HG03432 (cell line): ENCODE results near the gene RPTOR.
A peak's percentile ranks its signal among the peaks of the same experiment; 100 is the strongest.

Experiments
- ATAC-seq: cut with Tn5 transposase; IDR thresholded peaks from one replicate; pipeline ENCODE4 v1.9.1; 2021; ENCODE audit warnings: mild to moderate bottlenecking, moderate library complexity; ENCODE audit not compliant: unreplicated experiment

The RPTOR gene

DNA sequence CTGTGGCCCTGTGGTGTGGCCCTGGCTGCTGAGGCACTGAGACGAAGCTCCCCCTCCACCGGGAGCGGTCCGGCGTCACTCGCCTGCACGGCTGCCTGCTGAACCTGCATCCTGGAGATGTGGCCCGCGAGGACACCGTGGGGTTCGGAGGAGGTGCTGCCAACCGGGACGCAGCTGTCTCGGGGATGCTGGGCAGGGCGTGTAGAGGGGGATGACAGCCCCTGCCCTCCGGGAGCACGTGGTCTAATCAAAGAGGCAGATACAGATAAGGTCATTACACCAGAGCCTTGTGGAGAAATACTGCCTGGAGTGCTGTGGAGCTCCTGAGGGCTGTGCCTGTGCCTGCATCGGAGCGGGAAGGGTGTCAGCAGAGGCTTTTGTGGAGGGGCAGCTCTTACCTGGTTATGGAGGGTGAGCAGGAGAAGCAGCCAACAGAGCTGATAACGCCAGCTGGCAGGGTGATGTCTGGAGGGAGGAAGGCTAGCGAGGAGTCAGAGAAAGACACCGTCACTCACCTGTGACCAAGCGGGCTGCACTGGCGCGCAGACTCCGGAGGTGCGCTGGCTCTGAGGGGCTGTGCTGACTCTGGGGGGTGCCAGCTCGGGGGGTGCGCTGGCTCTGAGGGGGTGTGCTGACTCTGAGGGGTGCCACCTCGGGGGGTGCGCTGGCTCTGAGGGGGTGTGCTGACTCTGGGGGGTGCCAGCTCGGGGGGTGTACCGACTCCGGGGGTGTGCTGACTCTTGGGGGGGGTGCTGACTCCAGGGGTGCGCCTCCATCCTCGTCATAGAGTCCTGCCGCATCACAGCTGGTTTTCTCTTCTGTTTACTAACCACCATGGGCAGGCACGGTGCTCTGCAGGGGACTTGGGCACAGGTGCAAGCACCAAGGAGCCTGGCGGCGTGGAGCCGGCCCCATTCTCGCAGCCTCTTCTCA, 342.3 kb downstream of the RPTOR start:
- ATAC-seq: no peak

DNA sequence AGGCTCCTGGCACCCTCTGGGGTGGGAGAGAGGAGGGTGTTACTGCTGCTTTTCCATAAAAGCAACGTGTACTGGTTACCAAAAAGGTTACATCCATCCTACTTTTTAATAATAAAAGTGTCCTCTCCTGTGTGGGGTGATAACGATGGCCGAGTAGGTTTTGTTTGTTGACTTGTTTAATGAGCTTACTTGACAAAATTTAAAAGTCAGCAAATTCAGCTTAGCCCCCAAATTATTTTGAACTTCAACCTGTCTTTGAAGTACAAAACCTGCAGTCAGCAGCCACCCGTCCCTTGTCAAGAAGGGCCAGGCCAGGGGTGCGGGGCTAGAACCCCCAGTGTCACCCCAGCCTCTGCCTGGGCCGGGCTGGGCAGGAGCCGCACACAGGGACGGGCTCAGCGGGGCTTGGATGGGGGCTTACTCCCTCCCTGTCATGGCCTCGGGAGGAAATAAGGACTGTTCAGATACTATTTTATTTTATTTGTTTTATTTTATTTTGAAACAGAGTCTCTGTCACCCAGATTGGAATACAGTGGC, 343.1 kb downstream of the RPTOR start:
- no peak for ATAC-seq

GRCh38 chr17:80888276-80889160, 343.9 kb downstream of the RPTOR start:
- no peak for ATAC-seq

DNA sequence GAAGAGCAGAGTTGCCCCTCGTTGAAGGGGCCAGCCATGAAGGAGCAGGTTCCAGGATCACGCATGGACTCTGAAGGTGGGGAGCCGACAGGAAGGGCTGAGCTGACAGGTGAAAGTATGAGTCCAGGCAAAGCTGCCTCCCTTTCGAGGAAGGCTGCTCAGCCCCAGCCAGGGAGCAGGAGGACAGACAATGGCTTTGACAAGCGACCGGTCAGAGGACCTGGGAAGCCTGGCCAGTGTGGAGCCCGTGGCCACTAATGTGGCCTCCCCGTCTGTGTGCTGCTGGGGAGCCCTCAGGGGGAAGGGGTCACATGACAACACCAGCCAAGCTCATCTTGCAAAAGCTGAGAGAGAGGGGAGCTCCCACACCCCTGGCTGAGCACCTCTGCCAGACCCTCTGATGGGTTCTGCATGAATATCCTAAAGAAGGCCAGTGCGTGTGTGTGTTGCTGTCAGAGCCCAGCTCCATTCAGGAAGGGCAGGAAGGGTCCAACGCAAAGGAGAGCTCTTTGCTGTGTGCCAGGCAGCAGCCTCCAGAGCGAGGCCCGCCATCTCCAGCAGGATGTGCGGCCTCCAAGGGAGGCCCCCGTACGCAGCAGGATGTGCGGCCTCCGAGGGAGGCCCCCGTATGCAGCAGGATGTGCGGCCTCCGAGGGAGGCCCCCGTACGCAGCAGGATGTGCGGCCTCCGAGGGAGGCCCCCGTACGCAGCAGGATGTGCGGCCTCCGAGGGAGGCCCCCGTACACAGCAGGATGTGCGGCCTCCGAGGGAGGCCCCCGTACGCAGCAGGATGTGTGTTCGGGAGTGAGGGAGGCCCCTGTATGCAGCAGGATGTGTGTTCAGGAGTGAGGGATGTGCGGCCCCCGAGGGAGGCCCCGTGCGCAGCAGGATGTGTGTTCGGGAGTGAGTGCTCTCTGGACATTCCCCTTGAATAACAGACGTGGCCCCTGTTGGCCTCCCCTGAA, 344.9 kb downstream of the RPTOR start:
- ATAC-seq: no peak

GRCh38 chr17:80890196-80890920, 345.7 kb downstream of the RPTOR start:
- no peak for ATAC-seq

DNA sequence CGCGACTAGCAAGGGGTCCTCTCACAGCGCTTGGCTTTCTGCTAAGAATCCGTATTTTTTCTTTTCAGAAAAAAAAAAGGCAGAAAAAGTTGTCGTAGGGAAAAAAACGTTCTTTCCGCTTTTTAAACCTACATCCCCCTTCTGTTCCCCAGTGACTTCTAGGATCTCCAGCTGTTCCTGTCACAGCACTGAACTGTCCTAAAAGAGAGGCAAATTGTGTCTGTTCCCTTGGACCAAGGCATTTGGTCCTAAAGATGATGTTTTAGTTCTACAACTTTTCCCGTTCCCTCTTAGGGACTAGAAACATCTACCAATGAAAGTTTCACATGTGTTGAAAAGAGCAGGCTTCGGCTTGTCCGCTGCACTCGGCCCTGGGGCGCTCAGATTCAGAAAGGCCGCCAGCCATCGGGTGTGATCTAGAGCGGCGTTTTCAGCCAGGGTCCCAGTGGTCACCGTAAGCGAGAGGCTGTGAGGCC, 346.3 kb downstream of the RPTOR start:
- ATAC-seq: no peak

DNA sequence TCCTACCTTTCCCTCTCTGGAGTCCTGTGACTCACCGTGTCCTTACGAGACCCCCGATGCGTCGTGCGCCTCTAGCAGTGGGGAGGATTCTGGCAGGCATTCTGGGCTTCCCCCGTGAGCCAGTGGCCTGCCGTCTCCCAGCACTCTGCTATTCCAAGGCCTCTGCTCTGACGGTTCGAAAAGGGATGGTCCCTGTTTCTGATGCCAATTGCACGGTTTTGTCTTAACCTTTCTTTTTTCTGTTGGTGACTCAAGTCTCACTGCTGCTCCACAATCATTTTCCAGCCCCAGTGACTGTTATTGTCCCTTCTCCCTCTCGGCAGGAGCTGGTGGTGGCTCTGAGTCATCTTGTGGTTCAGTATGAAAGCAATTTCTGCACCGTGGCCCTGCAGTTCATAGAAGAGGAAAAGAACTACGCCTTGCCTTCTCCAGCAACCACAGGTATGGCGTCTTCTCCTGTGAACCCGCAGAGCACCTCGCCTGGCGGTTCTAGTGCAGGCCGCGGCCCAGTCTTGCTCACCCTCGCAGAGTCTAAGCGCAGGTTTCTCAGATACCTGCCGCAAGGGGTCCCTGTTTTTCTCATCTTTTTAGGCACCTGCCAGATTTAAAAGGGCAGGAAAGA, 346.9 kb downstream of the RPTOR start:
- peak; percentile 45 for ATAC-seq

DNA sequence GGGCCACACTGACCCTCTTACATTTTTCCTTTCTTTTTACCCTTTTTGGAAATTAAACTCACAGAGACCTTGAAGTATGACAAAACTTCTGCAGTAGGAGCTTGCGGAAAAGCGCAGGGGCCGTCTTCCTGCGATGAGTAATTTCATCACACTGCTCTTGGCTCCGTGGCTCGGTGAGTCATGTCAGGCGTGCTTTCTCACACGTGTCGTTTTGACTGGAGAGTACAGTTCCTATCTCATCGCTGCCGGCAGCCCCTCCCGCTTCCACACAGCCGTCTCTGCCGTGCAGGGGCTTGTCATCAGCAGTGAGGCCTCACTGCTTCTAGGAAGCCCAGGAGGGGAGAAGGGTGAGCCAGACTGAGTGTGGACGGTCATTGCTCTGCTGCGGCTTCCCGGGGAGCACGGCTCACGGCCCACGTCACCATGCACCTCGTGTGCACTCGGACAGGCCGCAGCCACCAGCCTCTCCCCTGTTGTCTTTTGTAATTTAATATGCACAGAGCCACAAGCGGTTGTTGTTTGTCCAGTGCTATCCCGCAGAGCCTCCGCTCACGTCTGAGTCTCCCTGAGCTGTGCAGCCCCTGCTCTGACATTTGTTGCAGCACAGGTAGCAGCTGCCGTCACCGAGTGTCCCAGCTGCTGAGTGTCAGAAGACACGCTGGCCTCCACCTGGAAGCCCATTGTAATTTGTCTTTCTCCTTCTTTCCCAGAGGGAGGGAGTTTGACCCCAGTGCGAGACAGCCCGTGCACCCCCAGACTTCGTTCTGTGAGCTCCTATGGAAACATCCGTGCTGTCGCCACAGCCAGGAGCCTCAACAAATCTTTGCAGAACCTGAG, 347.6 kb downstream of the RPTOR start:
- ATAC-seq: peak; percentile 73

DNA sequence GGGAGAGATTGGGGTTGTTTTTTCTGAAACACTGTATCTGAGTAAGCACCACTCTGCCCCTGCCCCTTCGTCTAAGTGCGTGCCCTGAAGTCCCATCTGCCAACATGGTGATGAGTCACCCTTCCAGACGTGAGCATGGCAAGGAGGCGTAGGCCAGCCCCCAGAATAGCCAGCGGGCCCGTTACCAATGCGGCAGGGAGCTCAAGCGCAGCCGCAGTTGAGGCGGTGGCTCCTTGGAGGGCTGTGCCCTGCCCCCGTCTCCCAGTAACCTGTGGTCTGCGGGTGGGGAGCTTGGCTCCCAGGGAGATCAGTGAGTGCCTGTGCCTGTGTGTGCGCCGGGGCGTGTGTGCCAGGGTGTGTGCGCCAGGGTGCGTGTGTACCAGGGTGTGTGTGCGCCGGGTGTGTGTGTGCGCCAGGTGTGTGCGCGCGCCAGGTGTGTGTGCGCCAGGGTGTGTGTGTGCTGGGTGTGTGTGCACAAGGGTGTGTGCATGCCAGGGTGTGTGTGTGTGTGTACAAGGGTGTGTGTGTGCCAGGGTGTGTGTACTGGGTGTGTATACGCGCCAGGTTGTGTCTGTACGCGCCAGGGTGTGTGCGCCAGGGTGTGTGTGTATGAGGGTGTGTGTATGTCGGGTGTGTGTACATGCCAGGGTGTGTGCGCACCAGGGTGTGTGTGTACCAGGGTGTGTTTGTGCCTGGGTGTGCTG, 348.4 kb downstream of the RPTOR start:
- ATAC-seq: no peak

DNA sequence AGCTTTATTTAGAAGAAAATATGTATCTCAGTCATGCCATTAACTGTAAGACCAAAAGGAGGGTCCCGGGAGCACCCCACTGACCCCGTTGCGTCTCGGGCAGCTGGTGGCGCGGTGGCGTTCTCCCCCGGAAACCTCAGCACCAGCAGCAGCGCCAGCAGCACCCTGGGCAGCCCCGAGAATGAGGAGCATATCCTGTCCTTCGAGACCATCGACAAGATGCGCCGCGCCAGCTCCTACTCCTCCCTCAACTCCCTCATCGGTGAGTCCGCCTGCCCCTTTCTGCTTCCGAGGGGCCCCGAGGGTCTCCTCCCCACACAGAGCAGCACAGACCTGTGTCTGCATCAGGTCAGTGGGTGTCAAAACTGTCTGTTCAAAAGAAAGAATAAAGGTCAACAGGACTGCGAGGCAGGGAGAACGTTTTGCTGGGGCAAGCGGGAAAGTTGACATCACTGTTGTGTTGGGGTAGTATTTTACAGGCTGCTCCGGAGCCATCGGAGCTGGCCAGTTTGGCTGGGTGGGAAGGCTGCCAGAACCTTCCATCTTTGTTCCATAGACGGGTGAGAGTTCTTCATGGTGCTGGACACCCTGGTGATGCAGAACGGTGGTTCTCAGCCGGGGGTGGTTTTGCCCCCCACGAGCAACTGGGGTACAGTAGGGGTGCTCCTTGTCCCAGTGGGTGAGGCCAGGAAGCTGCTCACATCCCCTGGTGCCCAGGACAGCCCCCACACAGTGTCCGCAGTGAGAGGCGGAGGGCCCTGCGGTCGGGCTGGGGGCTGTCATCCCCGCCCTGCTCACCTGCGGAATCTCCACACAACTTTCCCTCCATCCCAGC, 349.2 kb downstream of the RPTOR start:
- ATAC-seq: no peak

DNA sequence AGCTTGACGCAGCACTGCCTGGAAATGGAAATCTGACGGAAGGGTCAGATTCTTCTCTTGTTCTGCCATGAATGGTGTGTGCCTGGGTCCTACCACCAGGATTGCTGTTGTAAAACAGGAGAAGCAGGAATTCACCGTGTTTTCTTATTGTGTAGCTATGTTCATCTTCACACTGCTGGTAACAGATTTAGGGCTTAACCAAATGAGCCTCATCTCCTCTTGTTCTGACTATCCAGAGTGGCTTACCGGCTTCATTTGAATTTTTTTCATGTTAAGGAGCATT, 349.7 kb downstream of the RPTOR start:
- no peak for ATAC-seq

GRCh38 chr17:80894726-80895125, 350.1 kb downstream of the RPTOR start:
- ATAC-seq: no peak

DNA sequence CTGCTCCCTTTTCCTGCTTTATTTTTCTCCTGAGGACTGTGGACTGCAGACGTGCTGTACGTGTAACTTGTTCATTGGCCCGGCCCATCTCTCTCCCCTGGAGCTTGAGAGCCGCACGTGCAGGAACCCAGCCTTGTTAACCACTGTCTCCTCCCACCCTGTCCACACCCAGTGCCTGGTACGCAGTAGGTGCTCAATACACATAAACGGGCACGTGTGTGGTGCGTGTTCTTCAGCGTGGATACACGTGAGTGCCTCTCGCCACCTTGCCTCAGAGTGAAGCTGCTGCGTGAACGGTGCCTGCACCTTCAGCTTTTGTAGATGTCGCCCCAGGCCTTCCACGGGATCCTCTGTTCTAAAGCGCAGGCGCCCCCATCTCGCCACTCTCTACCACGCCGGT, 350.7 kb downstream of the RPTOR start:
- ATAC-seq: no peak

GRCh38 chr17:80898716-80899115, 354.1 kb downstream of the RPTOR start:
- ATAC-seq: no peak

- no peak for ATAC-seq
Measured at GRCh38 chr17:80899402-80900268, 355.0 kb downstream of the RPTOR start.

GRCh38 chr17:80901319-80901718, 356.7 kb downstream of the RPTOR start:
- ATAC-seq: no peak
